Heart right ventricle (tissue), 16 donors: ENCODE measurements around the gene SRMS. TPM values are rescaled to one million over a fixed set of nuclear protein-coding genes. Genes with fewer than 3 reads are reported as not detected.

ENCODE experiments used
- ATAC-seq, 8 donors: fragments of 200-7000 bp; cut with Tn5 transposase; one replicate each; pipeline ENCODE4 v1.9.1; 2020; ENCODE audit warnings: mild to moderate bottlenecking in 8 of 8, moderate library complexity in 8 of 8, moderate number of reproducible peaks in 1 of 8
- DNase-seq, 2 donors: peaks; one replicate each; pipeline ENCODE4 v3.0.0-alpha.2; 2020
- H3K27ac ChIP-seq, 10 donors: fragments of 200-600 bp; sonication (generic) in 2 of 10; one replicate each; pipeline versions ENCODE4 v1.5.0 to v1.8.0; 2020 to 2022; ENCODE audit warnings: mild to moderate bottlenecking in 3 of 10
- H3K27me3 ChIP-seq, 7 donors: fragments of 200-600 bp; one replicate each; pipeline ENCODE4 v1.8.0; 2021 to 2022; ENCODE audit warnings: mild to moderate bottlenecking in 2 of 7
- H3K36me3 ChIP-seq, 9 donors: fragments of 200-600 bp; sonication (generic) in 1 of 9; one replicate each; pipeline versions ENCODE4 v1.5.0 to v1.8.0; 2020 to 2022; ENCODE audit warnings: mild to moderate bottlenecking in 2 of 9
- H3K4me1 ChIP-seq, 9 donors: fragments of 200-600 bp; sonication (generic) in 1 of 9; one replicate each; pipeline versions ENCODE4 v1.5.0 to v1.8.0; 2020 to 2022; ENCODE audit warnings: mild to moderate bottlenecking in 4 of 9
- H3K4me3 ChIP-seq, 10 donors: fragments of 200-600 bp; sonication (generic) in 2 of 10; one replicate each; pipeline versions ENCODE4 v1.5.0 to v1.8.0; 2020 to 2022; ENCODE audit warnings: mild to moderate bottlenecking in 7 of 10, moderate library complexity in 2 of 10
- H3K9me3 ChIP-seq, 11 donors: fragments of 200-600 bp in 10 of 11; sonication (generic) in 2 of 11; one replicate each; pipeline versions ENCODE4 v1.5.0 to v1.8.0; 2013 to 2022; ENCODE audit warnings: mild to moderate bottlenecking in 2 of 11, control low read depth in 1 of 11, moderate library complexity in 1 of 11
- WGBS, 2 donors: extraction: QIAGEN DNeasy Blood & Tissue Kit; methylation state at CpG; one replicate each; pipeline ENCODE4 v1.1.7; 2013; ENCODE audit warnings: inconsistent platforms in 1 of 2; 5-methylcytosine and 5-hydroxymethylcytosine counted together
- intact Hi-C, 10 donors: fragments of 100-400 bp; cut with DNase I; formaldehyde crosslinking; loops; one replicate each; pipeline versions ENCODE4 v1.11.1 to v1.14.2; 2022
- polyA plus RNA-seq, 2 donors: library from polyadenylated mRNA; stranded (reverse); fragments of 200-250 nt; gene quantifications; one replicate each; pipeline ENCODE4 v1.2.3, GENCODE V29; 2013
- total RNA-seq, 10 donors: library from RNA; stranded (reverse); fragmentation: NEBNext Ultra II Directional in 3 of 10; extraction: Animal tissue kit (Norgen Biotek cat#: 25700) in 3 of 10; gene quantifications; one replicate each; pipeline versions ENCODE4 v1.2.1 to v1.2.4, GENCODE V29; 2021 to 2023
- TF ChIP-seq, protein P1 (sequence below), 9 donors: fragments of 200-600 bp; sonication (generic) in 2 of 9; IDR thresholded peaks; one replicate each; pipeline versions ENCODE4 v1.5.0 to v1.8.0; 2021 to 2022; ENCODE audit warnings: antibody characterized with exemption in 9 of 9, mild to moderate bottlenecking in 5 of 9, moderate library complexity in 1 of 9
- donor health status: Arrhythmogenic right ventricular cardiomyopathy.
- donor health status: ischemic (EF 13 %, LVEDD 7.1; RV severe dilation, severe dysfunction).
- donor health status: healthy with polysubstance abuse.
- donor health status: DM: no; HTN: yes; CAD: no.
- donor health status: DM: no; HTN: no; CAD: no.
- donor health status: ischemic (EF 25% LVEDD 6.9; RV normal size, moderate dysfunction).
- donor health status: ischemic (EF 25% LVEDD 5.7; RV mildly dilated, moderate dysfunction).
- donor health status: healthy.
- donor health status: DM: yes; HTN: yes; CAD: no.
- donor health status: Ischemic cardiomyopathy.
- donor health status: ischemic (EF 35%, LVEDD 5.7; RV mildly dilated, moderate dysfunction).
- donor health status: nonischemic (EF 11% LVEDD 7.7; RV severe dilation, severe dysfunction).
- donor health status: DM: yes; HTN: yes; CAD: no.
- donor health status: PGD.
- donor health status: ischemic (EF 29% LVEDD 5.4; RV normal size, mild dysfunction).
- donor health status: nonischemic (EF 23%, LVEDD 6.1; RV moderate dilation, normal function).

Gene SRMS
- total and polyA plus RNA-seq, 12 donors, result not detected

DNA sequence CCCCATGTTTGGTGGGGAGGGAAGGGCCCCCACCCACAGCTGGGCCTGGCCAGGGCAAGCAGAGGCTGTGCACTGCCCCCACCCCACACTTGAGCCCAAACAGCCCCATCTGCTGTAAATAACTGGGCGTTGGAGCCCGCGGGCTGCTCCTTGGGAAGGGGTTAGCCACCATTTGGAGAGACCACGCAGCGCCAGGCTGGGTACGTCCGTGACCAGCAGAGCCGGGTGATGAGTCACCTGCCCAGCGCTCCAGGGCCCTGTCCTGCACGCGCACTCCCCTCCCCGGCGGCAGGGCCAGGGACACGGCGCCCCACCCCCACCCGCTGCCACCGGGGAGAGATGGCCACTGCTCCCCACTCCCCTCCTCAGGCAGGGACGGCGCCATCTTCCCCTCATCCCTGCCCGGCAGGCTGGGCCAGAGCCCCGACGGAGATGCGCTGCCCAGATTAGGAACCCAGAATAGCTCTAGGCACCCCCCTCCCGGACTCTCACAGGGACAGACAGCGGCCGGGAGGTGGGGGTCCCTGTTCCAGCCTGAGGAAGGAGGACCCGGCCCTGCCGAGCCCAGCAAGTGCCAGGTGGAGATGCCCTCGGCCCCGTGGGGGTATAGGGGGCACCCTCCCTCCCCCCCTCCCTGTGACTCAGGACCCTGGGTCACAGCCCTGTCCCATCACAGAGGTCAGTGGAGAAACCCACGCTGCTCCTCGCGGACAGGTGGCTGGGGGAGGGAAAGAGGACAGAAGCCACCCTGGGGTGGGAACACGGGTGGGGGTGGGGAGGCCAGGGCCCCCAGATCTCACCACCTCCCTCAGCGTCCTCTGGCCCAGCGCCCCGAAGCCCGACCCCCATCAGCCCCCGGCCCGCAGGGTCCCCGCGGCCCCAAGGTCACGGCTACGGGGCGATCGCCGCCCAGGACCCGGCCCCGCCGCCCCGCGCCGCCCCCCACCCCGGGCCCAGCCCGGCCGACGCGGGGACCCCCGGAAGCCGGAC is 49.3 kb downstream of the SRMS start:
- Histone ChIP-seq H3K27me3 (peaks cover 0 to 64% (median 44%) of the 10 kb centered on the region in 7 donors), H3K9me3 (no peaks in the 10 kb centered on the region), H3K36me3 (peaks cover 0 to 26% (median 0%) of the 10 kb centered on the region in 9 donors), H3K4me1 (peaks cover 10 to 63% (median 48%) of the 10 kb centered on the region in 9 donors), H3K27ac (peak overlapping the region; percentile 75 to 98 (median 91)), H3K4me3 (peak overlapping the region; percentile 45 to 67 (median 60))
- DNase-seq, result peak in 1 of 2 donors; percentile 65
- intact Hi-C loops, result loop anchor here in 4 of 10 donors (1.0 to 5.0 kb wide), 3 partner anchors 22 to 1121 kb away; partner anchors contain the start of gene PPDPF (in 4 of the 4)
- ATAC-seq, result peak; percentile 12 to 62 (median 50)
- WGBS, 2 donors, result 5 to 7% methylated on average over 48 to 58 of the region's 60 CpGs
- TF ChIP-seq, protein P1, sequence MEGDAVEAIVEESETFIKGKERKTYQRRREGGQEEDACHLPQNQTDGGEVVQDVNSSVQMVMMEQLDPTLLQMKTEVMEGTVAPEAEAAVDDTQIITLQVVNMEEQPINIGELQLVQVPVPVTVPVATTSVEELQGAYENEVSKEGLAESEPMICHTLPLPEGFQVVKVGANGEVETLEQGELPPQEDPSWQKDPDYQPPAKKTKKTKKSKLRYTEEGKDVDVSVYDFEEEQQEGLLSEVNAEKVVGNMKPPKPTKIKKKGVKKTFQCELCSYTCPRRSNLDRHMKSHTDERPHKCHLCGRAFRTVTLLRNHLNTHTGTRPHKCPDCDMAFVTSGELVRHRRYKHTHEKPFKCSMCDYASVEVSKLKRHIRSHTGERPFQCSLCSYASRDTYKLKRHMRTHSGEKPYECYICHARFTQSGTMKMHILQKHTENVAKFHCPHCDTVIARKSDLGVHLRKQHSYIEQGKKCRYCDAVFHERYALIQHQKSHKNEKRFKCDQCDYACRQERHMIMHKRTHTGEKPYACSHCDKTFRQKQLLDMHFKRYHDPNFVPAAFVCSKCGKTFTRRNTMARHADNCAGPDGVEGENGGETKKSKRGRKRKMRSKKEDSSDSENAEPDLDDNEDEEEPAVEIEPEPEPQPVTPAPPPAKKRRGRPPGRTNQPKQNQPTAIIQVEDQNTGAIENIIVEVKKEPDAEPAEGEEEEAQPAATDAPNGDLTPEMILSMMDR (IDR thresholded peaks at IDR 0.05), result no peak

DNA sequence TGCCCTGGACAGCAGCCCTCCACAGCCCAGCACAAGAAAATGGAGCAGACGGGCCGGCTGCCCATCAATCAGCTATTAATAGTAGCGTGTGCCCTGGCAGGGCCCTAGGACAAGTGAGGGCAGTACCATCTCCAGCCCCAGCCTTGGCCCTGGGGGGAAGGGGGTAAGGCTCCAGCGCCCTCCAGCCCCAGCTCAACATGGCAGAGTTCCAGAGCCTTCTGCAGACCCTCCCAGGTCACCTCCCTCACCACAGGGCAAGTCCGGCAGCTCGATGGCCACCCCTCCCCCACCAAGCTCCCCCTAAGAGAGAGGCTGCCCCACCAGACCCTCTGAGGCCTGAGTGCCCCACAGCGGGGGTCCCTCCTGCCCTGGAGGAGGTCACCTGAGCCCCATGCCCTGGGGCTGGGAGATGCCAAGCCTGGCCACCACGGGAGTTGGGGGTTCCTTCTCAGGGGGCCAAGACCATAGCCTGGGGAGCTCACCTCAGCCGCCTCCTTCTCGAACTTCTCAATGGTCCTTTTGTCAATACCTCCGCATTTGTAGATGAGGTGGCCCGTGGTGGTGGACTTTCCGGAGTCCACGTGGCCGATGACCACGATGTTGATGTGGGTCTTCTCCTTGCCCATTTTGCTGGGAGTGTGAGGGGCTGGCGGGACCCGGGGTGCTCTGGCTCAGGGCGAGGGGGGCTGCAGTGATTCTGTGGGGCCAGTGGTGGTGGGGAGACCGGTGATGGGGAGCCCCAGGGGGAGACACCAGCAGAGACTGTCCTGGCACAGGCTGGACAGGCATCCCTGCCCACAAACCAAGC is 50.2 kb downstream of the SRMS start:
- WGBS, 2 donors, result 46 to 57% methylated on average over 20 of the region's 20 CpGs

DNA sequence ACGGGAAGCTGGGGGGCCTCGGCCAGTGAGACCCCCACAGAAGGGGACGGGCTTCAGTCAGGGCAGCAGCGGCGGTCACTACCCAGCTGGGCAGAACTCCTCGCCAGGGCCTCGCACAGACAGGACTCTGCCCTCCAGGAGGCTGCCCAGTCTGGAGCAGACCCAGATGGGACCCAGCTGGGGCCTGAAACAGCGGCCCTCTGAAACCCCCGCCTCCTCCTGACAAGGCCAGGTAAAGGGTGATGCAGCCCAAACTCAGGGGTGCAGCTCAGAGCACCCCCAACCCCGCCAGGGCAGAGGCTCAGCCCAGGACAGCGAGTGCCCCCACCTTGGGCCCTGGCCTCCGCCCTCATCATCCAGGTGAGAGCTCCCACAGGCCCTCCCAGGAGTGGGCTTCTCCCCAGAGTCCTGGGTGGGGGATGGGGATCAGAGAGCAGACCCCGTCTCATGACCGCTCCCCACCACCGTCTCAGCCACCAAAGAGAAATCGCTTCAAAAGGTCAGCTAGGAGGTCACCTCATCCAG is 50.9 kb downstream of the SRMS start:
- H3K27me3 ChIP-seq, result peaks cover 0 to 56% (median 36%) of the 10 kb centered on the region in 7 donors
- no peaks in the 10 kb centered on the region for H3K9me3 ChIP-seq
- DNase-seq (no peak), ATAC-seq (peak in 2 of 8 donors; percentile 0)
- H3K27ac ChIP-seq, result peak overlapping the region in 8 of 10 donors; percentile 75 to 98 (median 93)
- WGBS, 2 donors, result 44 to 60% methylated on average over 16 of the region's 16 CpGs
- peak overlapping the region; percentile 18 to 67 (median 60) for H3K4me3 ChIP-seq
- intact Hi-C loops, result loop anchor here in 5 of 10 donors (1.0 to 5.0 kb wide), 3 partner anchors 24 to 1119 kb away; partner anchors contain the start of gene PPDPF (in 5 of the 5)
- peaks cover 10 to 52% (median 39%) of the 10 kb centered on the region in 9 donors for H3K4me1 ChIP-seq
- peaks cover 0 to 31% (median 0%) of the 10 kb centered on the region in 9 donors for H3K36me3 ChIP-seq
- TF ChIP-seq, protein P1 (IDR thresholded peaks at IDR 0.05), result no peak

More for the DNA sequence above, 50.2 kb downstream of the SRMS start:
- intact Hi-C loops, result loop anchor here in 4 of 10 donors (1.0 to 5.0 kb wide), 3 partner anchors 23 to 1120 kb away; partner anchors contain the start of gene PPDPF (in 4 of the 4)
- DNase-seq, result no peak
- Histone ChIP-seq H3K36me3 (peaks cover 0 to 31% (median 0%) of the 10 kb centered on the region in 9 donors), H3K4me1 (peaks cover 10 to 56% (median 44%) of the 10 kb centered on the region in 9 donors), H3K4me3 (peak overlapping the region; percentile 45 to 67 (median 60)), H3K27ac (peak overlapping the region; percentile 68 to 98 (median 88)), H3K27me3 (peaks cover 0 to 57% (median 39%) of the 10 kb centered on the region in 7 donors), H3K9me3 (no peaks in the 10 kb centered on the region)
- TF ChIP-seq, protein P1 (IDR thresholded peaks at IDR 0.05), result no peak
- ATAC-seq, result peak; percentile 23 to 78 (median 58)
